IPS DF 19.7 (cell line): ENCODE measurements around the gene PIK3R1.

Source experiments
- DNase-seq: peaks from one replicate; pipeline ENCODE4 v3.0.0-alpha.2; 2013; ENCODE audit warnings: low read depth, low spot score

PIK3R1 gene

DNA sequence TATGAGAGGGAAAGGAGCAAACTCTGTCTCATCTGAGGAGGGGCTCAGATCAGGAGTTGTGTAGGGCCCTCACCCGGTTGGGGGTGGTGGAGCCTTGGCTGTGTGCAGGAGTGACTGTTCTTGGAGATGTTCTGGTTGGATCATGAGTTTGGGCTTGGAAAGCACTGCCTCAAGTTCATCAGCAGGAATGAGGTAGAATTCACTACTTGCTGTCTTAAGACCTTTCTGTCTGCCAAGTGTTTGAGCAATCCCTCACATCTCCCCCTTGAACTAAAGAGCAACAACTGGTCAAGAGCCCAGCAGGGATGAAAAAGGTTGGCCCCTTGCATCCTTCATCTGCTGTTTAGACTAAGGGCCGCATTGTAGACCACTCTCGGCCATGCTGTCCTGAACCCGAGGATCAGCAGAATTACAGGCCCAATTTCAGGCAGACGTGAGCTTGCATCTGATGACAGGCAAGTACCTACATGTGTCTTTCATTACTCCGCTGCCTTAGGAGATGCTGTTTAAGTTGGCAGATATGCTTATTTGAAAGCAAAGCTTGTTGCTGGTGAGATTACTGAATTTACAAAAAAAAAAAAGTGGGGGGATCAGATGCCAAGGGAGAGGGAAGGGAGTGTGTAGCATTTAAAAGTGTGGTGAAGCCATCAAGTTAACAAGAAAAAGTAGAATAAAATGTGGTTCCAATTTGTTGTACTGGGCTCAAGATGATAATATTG is 36.4 kb downstream of the PIK3R1 start:
- DNase-seq, result no peak

DNA sequence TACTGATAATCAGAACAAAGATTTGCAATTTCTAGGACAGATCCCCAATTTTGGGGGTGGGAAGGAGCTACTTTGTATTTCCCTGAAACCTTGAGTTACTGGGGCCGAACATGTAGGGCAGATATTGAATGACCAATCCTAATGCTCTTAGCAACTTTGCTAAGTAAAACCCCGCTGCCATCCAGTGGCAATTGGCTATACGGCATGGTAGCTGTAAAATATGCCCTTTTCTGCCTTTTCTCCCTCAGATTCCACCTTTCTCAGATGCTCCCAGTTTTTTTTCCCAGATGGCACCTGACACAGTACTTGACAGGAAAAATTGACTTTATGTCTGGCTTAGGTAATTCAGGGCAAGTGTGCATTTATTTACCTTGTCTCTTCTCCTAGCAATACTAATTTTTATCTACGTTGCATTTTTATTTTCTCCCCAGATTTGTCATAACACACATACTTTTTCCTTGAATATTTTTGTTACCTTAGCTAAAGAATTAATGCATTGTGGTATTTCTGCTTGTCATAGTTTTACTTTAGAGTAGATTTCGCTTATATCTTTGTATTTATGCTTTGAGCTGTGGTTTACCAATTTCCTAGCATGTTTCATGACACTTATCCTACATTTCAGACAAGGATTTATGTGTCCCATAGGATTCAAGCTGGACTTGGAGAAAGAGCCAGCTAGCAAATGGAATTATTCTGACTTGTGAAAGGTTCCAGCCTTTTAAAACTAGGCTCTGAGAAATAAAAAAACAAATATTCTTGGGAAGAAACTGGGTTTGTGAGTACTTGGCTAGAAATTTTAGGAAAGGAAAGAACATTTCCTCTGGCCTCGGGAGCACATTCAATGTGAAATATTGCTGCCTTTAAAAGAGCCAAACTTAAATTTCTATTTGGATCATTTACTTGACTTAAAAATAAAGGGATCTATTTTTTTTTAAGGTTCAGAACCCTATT is 37.4 kb downstream of the PIK3R1 start:
- peak; percentile 56 for DNase-seq

DNA sequence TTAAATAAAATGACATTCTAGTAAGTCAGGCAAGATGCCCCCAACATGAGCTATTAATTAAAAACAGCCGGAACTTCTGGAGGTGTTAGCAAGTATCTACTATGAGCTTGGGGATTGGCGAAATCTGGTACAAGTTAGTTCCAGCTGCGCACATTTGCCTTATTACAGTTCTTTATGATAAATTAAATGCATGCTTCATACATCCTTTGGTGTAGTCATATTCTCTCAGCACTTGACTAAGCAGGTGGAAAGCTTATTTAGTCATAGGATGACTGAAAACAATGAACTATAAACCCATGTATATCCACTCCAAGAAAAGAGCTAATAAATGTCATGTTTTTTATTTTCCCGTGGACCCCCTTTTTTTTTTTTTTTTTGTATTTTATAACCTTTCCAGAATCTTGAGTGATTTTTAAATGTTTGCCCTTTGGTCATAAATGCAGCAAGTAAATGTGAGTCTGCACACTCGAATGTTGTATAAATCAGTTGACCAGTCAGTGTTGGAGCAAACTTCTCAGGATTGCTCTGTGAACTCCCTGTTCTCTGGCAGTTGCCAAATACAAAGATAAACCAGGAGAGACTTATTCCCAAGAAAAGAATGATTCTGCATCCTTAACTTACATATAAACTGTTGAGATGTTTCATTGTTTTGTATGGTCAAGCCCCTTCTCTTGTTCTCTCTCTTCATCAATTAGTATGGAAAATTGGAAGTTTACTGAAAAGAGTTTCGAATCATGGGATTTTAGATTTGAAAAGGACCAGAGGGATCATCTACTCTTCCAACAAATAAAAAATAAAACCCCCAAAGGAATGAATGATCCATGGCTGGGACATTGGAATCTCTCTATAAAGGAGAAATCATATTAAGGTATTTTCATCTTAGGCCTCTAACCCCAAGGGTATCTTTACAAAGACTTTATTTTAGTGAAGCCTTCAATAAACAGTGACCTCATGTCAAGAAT is 38.3 kb downstream of the PIK3R1 start:
- no peak for DNase-seq

DNA sequence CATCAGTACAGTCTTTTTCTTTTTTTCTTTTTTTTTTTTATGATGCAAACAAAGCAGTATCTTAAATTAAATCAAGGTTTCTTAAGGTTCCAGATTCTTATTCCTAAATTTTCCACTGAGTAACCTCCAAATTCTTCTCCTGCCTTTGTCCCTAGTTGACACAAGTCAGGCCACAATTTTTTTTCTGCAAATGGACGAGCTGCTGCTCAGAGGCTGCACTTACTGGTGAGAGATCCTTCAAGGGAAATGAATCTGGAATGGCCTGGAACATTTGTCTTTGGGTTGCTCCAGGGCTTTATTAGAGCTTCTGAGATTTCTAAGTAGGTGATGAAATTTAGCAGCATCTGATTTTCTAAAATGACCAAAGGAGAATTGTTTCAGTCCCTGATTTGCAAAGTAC is 39.3 kb downstream of the PIK3R1 start:
- no peak for DNase-seq

DNA sequence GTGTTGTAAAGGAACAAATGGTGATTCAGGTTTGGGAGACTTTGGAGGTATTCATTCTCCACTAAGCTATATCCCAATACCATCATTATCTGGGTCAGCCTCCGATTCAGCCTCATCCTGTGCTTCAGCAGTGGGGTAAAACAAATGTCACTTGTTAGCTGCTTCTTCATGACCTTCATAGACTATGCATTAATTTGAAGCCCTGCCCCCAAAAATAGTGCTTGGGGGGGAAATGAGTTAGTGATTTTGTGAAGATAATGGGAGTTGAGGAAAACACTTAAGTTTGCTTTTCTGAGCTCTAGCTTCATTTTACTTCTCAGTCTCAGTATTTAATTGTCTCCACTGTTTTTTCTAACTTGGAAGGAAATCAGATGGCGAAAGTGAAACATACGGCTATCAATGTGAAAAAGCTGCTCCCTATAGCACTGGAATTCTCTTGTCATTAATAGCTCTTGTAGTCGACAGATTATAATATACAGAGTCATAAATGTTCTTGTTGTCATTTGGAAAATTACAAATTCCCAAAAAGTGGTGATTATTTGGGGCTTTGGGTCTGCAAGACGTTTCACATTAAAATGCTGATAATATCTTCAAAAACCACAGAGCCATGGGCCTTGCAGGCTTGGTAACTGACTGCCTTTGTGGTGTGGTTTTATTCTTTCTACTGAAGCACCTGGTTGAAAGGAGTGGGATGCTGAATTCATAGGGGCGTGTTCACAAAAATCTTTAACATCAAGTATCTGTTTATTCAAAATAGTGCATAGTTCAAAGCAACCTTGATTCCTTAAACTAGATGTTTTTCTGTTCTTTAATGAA is 40.0 kb downstream of the PIK3R1 start:
- no peak for DNase-seq

DNA sequence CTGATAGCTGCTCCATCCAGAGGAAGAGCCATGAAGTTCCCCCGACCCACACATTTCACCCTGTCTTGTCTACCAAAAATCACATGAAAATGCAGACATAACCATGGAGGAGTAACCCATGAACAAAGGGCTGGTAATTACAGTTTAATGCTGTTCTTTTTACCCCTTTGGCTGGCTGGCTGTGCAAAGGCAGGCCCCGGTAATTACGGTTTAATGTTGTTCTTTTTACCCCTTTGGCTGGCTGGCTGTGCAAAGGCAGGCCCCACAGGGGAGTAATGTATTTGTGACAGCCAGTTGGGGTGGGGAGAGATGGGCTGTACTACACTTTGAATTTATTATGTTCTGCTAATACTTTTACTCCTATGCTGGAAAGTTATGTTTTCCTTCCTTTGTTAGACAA is 41.7 kb downstream of the PIK3R1 start:
- no peak for DNase-seq

DNA sequence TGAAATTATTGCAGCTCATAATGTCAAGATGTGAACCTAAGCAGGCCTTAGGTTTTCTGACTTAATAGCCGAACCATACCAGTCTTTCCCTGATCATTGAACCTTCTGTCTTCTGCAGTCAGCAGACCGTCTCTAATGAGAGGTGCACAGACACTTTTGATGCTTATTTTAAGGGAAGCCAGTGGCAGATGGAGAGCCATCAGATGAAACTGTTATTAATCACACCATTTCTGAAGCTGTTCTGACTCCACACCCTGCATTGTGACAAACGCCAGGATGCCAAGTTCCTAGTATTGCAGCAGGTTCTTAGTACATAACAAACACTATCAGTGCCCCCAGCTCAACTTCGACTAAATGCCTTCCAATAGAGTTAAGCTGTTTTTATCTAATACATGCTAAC is 43.0 kb downstream of the PIK3R1 start:
- no peak for DNase-seq

DNA sequence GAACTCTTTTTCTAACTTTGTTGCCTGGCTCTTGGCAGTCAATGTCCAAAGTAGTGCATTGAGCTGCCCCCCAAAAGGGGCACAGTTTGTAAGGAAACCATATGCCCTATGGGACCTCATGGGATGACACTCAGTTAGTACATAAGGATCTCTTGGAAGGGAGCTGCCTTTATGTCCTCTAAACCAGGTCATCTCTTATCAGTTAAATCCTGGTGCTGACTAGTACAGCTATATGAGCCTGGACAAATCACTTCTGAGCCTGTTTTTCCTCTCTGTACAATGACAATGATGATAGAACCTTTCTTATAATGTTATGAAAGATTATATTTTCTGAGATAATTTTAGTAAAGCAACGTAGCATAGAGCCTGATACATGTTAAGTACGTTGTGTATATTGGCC is 44.1 kb downstream of the PIK3R1 start:
- DNase-seq, result no peak

DNA sequence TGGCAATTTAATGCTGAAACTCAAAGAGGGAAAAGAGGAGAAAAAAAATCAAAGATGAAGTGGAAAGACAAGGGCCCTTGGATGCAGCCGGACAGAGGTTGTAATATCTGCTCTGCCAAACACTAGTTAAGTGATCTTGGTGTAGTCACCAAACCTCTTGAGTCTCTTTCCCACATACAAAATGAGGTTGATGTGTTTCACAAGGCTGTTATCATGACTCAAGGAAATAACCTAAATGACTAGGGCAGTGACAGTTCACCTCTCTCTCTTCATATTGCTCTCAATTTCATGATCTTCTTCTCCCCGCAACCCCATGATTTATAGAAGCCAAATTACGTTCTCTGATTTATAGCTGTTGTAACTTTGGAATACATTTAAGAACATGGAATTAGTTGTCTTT is 44.9 kb downstream of the PIK3R1 start:
- DNase-seq, result no peak

DNA sequence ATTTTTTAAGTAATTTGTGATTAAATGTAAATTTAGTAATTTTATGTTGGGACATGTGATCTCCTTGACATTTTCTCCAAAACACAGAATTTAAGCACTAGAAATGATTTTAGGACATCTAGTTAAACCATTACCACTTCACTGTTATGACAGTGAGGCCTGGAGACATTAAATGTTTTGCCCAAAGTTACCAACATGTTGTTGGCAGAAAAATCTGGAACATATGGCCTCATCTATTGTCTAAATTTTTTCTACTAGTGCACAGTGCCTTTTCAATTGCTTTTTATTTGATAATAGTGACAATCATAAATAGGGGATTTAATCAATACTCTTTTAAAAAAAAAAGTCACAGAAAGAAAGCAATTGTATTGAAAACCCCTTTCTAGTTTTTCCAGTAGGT is 45.6 kb downstream of the PIK3R1 start:
- no peak for DNase-seq

DNA sequence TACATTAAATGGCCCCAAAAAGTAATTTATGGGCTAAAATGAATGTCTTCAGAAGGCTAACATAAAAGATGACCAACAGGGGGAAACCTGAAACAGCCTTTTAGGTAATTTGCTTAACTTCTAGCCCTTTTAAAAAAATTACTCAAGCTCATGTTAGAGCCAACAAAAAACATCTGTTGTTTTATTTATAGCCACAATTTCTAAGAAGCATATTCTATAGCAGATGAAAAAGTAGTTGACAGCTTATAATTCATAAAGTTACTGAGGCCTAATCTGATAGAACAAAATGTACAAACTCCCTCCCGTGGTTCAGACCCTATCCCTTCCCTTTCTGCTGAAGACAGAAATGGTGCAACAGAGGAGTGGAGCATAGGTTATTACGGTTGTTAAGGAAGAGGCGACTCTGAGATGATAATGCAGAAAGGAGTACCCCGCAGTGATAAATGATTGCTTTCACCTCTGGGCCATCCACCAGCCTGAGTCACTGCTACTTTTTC is 46.1 kb downstream of the PIK3R1 start:
- DNase-seq, result no peak

DNA sequence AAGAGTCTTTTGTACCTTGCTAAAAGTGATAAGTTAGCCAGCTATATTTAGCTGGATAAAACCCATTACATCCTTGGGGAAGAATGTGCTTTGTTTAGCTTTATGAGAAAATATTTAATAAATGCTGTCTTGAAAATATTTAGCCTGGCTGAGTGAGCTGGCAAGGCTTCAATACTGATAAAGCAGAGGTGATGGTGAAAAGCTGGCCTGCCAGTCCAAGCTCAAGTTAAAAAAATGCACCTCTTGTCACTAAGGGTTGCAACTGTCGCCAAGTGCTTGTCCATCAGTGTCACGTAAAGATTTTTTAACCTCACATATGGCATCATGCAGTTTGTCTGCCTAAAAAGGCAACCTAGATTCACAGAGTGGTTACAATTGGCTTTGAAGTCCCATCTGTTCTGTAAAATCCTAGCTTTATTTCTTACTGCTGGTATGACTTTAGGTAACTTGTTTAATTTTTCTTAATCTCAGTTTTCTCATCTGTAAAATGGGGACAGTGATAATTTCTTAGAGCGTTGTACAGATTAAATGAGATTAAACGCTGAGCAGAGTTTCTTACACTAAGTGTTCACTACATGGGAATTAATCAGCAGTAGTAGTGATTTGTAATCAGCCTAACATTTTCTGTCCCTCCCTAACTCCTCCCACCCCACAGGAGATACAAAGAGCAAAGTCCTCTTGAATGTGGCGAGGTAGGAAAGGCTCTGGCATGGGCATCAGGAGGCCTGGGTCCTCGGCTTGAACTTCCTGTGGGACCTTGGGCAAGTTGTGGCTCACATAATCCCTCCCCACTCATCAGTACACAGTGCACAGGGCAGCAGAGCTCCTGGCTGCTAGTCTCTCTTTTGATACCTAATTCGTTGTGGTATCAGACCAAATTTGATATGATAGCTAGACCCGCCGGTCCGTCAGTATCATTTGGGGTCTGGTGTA is 48.7 kb downstream of the PIK3R1 start:
- DNase-seq, result no peak

DNA sequence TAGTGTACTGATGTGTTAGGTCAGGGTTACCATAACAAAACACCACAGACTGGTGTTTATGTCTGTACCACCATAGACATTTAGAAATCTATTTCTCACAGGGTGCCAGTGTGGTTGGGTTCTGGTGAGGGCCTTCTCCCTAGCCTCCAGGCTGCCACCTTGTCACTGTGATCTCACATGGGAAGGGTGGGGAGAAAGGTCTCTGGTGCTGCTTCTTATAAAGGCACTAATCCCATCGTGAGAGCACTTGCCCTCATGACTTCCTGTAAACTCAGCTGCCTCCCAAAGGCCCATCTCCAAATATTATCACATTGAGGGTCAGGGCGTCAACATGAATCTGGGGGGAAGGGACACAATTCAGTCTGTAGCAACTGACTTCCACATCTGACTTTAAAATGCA is 49.8 kb downstream of the PIK3R1 start:
- DNase-seq, result no peak

DNA sequence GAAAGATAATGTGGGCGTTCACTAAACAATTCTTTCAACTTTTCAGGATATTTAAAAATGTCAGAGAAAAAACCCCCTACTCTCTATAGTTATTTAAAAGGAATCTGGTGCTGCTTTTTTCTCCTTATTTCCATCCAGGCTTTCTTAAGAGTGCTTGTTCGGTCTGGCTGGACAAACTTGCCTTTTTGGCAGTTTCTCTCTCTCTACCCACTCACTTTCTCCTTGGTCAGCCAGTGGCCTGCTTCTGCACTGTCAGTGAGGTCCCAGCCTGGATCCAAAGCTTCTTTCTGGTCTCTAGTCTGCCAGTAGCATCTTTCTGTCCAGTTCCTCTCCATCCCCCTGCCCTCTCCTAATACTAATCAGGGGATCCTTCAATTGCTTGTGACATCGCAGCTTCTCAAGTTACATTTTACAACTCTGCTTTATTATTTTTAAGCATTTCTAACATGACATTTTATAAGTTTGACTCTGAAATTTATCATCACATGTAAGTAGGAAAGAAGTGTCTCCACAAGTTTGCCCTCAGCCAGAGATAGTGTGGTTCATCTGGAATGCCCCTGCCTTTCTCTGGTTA is 50.4 kb downstream of the PIK3R1 start:
- no peak for DNase-seq

DNA sequence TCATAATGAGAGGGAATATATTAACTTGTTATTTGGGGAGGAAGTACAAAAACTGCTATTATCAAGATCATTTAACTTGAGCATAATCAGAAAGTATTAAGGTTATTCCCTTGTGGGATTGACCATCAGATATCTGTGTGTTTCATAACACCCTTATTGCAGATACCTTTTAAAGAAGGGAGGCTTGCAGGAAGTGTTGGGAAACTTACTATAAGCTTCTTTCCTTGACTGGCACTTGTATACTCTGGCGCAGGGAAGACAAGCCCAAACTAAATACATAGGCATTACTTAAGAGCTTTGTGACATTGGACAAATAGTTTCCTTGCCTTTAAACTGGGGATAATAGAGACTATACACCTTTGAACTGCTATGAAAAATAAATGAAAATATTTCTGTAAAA is 50.9 kb downstream of the PIK3R1 start:
- DNase-seq, result no peak

DNA sequence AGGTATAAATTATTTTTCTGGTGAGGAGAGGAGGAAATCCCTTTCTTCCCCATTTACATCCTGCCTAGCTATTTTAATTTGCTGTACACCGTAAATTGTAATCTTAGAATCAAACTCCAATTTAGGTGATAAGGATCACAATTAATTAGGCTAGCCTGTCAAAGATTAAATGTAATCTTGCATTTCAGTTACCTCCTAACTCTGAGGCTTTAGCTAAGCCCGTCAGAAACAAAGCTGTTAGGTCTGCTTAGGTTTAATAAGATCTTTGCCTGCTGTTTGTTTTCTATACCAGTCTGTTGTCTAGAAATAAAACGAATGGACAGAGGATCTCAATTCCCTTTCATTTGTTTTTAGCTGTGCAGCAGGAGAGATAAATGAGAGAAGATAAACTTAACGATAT is 51.5 kb downstream of the PIK3R1 start:
- DNase-seq, result no peak

DNA sequence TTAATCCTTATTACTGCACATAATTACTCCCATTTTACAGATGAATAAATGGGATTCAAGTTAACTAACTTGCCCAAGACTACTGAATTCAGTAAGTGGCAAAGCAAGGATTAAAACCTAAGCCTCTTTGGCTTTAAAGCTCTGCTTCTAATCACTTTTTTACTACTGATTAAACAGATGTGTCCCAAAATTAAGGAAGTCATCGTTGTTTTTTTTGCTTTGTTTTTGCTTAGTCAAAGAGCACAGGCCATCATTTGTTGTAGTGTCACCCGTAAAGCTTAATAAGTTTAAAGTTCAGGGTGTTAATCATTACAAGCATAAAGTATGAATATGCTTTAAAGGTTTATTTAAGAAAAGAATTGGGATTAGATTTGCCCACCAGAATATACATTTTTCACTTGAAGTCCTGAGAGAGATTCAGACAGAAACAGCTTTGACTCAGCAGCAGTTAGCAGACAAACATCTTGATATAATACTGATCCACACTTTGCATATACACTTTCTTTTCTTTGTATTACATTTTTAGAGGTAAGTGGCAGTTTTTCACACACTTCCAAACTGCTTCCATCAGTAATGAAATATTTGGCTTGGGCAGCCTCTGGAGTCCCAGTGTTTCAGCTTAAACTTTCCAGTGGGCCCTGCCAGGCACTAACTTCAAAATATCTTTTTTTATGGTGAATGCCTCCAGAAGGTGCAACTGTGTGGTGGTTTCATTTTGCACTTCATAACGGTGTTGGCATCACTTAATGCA is 52.7 kb downstream of the PIK3R1 start:
- DNase-seq, result no peak

DNA sequence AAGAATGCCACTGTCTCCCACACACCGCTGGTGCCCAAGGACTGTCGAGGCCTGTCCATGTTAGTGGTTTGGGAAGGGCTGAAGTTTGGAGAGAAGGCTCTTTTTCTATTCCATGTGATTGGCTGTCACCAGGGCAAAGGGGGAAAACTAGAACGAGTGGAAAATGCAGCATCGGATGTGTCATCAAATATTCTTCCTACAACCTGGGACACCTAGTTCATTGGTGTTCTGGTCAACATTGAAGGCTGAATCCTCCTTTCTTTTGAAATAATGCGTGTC is 53.2 kb downstream of the PIK3R1 start:
- no peak for DNase-seq

DNA sequence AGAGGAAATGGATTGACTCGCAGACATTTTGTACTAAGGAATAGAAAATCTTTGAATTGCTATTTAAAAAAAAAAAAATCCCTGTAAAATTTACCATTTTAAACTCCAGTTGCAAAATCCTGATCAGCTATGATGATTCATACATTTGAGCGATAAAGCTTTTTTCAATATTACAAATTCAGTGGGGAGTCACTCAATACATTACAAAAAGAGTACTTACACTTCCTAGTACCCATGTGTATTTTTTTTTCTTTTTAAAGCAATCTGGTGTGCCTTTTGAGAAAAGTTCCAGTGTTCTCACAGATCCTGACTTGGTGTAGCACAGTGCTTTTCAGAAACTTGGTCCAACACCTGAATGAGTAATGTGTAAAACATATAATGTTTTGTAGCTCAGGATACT is 54.3 kb downstream of the PIK3R1 start:
- no peak for DNase-seq
